ENCODE measurements around the gene CNKSR1.

CNKSR1 gene

DNA sequence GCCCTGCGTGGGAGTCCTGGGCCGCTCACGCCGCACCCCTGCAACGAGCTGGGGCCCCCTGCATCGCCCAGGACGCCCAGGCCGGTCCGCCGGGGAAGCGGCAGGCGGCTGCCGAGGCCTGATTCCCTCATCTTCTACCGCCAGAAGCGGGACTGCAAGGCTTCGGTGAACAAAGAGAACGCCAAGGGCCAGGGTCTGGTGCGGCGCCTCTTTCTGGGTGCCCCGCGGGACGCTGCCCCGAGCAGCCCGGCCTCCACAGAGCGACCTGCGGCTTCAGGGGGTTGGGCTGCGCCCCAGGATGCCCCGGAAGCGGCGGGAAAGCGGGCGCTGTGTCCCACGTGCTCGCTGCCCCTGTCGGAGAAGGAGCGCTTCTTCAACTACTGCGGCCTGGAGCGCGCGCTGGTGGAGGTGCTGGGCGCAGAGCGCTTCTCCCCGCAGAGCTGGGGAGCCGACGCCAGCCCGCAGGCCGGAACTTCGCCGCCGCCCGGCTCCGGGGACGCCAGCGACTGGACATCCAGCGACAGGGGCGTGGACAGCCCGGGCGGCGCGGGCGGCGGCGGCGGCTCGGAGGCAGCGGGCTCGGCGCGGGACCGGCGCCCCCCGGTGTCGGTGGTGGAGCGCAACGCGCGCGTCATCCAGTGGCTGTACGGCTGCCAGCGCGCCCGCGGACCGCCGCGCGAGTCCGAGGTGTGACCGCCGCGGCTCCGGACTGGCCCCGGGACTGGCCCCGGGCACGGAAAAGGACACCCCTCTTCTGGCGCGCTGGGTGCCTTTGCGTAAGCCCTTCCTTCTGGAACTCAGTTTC is 15.7 kb upstream of the CNKSR1 start:
- DNase-seq: peak; percentile 7

DNA sequence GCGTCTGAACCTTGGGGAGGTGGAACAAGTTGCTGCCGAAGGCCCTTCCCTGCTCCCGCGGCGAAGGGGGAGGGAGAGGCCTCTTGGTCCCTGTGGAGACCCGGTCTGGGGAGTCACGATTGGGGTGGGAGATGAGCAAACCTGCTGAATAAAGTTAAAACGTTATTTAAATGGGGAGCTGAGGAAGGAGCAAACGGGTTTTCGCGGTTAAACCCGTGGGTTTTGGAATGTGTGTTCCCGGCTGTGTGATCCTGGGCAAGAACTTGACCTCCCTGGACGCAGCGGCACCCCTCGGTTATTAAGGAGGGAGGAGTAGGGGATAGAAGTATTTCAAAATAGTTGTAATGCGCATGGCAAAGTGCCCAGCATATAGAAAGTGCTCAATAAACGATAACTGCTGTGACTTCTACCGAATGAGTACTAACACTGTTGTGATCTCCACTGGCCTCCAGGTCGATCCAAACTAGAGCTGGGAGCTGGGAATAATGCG is 15.0 kb upstream of the CNKSR1 start:
- no peak for DNase-seq

DNA sequence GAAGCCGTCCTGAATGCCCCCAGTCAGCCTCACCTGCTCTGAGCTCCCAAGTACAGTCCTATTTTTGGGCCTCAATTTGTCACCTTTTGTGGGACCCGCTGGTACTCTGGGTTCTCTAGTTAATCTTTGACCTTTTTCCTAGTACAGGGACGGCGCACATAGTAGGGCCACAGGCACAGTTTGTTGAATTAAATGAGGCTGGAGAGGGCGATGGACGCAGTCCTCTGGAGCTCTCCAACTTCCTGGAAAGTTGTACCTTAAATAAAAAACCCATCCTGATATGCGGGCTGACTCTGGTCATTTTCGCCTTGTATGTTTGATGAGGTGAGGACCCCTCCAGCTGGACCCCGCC is 13.6 kb upstream of the CNKSR1 start:
- no peak for DNase-seq

DNA sequence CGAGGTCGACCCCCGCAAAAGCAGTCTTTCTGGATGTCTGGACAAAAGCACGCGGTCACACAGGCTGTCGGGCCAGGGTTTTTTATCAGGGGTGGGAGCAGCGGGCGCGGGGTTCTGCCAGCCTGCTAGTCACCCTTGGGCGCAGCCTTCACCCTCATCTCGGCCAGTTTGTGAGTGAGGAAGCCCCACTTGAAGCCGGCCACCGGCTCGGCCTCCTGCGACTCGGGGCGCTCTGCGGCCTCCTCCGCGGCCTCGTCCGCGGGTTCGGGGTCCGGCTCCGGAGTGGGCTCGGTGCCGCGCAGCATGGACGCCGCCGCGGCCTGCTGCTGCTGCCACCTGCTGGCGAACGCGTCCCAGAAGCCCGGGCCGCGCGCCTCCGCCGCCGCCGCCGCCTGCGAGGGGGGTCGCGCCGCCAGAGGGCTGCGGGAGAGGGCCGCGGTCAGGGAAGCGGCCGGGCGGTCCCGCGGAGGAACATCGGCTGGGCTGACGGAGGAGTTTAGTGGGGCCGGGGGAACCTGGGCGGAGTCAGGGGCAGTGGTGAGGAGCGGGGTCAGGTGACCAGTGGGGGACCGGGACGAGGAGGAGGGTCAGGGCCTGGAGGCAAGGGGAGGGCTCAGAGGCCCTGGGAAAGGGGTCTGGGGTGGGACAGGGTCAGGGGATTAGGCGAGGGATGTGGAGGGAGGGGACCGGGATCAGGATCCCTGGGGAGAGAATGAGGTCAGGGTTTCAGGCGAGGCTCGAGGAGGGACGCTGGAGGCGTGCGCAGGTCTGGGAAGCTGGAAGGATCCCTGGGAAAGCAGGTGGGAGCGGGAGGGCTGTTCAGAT is 13.0 kb upstream of the CNKSR1 start:
- DNase-seq: no peak

DNA sequence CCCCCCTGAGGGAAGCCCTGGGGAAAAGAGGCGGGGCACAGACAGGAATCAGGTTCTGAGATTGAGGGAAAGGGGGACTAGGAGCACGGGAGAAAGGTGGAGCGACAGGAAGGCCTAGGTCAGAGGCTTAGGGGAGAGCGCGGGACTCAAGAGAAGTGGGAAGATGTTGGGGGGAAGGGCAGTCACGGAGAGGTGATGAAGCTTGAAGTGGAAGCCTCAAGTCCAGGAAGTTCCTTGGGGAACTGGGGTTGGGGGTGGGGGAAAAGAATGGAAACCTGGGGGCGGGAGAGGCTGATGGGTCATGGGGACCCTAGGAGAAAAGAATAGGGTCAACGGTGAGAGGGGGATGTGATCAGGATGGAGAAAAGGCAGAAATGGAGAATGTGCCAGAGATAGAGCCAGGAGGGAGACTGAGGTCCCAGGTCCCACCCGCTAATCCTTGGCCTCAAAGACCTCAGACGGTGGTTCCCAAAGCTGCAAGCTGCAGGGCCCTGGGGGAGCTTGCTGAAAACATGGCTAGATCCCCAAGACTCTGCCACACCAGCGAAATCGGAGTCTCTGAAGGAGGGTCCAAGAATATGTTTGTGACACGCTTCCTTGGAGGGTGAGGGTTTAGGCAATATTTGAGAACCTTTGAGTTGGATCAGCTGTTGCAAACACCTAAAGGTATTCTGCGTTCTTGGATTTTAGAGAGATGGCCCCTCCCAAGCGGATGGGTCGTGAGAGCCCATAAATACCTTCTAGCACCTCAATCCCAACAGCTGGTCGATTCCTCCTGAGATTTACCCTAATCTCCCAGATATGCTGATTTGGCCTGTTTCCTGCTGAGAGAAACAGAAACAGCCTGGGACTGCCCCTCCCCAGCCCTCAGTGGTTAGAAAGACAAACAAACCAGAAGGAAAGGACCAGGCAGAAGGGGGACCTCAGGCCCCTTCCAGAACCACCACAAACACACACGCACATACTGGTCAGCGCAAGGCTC is 12.1 kb upstream of the CNKSR1 start:
- DNase-seq: no peak

DNA sequence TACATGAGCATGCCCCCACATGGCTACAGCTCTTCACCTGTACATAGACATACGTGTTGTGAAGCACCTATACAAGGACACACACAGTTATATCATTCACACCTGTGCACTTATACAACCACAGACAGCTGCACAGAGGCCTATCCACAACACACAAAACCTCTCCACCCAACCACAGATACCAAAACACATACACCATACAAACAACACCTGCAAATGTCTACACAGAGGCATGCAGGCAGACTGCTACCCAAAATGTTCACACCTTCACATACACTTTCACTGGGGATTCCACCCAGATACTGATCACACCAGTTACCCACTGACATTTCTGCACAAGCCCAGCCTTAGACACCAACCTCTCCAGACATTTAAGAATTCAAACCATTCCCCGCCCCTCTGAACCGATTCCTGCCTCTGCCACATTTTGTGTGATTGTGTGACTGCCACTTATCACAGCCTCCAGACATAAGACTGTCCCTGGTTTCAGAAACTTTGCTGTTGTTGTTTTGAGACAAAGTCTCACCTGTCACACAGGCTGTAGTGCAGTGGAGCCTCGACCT is 10.5 kb upstream of the CNKSR1 start:
- no peak for DNase-seq

DNA sequence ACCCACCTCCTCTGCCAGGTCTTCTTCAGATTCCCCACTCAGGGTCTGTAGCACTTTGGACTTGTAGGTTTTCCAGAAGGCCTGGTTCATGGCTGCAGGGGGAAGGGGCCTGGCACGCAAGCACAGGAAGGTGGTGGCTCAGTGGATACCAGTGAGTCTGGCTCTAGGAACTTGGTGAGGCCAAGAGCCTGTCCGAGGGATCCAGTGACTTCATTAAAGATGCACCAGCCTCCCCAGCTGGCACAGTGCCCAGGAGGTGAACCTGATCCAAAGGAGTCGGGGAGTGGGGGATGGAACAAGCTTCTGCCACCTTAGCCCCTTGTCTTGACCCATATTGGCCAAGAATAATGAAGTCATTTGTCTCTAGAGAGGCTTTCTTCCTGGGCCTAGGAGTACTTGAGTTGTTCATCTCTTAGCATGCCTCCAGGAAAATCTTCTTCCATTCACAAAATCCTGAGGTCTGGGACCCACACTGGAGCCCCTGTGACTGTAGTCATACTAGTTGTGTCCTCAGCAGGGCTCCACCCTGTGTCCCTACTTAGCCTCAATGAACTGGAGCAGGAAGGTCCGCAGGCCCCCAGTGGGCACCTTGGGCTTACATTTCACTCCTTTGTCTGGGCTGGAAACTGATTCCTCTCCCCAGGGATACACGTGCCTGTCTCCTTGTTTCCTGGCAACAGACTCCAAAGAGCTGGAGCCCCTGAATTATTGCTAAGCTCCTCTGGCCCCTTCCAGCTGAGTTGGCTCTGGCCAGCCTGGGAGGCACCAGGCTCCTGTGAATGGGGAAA is 8.7 kb upstream of the CNKSR1 start, which contains the start of gene C1orf232:
TSS of gene C1orf232 (minus strand) at position 554 of the 788 bp plus-strand sequence. CDS start at position 90, 464 bp downstream.
- no peak for DNase-seq

DNA sequence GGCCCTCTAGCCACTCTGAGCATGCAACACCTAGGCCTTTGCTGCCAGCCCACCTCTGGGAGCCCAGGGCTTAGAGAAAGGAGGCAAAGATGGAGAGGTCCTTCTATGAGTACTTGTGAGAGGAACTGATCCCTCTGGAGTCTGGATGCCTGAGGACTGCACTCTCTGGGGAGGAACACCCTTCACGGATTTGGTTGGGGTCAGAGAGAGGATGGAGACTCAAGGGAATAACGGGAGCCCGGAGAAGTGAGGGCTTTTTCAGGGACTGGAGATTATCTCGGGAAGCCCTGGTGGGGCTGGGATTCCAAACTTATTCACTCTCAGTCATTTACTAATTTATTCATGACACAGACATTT is 8.1 kb upstream of the CNKSR1 start:
- DNase-seq: no peak

DNA sequence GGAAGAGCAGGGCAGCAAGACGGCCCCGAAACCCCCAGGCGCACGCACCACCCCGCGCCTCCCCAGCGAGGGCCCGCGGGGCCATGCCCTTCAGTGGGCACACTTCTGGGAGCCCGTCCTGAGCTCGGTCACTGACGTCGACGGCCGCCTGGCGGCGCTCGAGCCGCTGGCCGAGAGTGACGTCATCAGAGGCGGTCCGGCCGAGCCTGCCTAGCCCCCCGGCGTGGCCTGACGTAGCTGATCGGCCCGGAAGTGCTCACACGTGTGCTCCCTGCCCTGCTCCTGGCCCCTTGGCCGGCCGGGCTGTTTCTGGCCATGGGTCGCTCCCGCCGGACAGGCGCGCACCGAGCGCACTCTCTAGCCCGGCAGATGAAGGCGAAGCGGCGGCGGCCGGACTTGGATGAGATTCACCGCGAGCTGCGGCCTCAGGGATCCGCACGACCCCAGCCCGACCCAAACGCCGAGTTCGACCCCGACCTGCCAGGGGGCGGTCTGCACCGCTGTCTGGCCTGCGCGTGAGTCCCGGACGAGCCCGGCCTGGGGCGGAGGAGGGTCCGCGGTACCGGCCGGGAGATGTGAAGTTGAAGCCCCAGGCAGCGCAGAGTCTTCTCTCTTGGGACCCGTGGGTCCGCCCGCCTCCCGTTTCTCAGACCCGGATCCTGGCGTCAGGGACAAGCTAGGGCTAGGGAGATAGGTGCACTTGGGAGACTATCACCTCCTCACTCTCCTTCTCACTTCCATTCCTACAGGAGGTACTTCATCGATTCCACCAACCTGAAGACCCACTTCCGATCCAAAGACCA is 7.4 kb upstream of the CNKSR1 start, which contains the start of gene ZNF593:
TSS of gene ZNF593 (plus strand) at position 240 of the 803 bp plus-strand sequence. CDS start at position 316, 76 bp downstream.
- DNase-seq: peak; percentile 94

DNA sequence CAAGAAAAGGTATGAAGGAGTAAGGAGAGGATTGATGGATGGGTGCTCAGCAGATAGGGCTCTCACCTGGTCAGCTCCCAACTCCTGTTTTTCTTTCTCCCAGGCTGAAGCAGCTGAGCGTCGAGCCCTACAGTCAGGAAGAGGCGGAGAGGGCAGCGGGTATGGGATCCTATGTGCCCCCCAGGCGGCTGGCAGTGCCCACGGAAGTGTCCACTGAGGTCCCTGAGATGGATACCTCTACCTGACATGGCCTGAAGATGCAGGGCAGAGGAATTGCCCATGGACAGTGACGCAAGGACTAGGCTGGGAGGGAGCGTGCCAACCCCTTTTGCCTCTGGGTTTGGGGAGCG is 6.8 kb upstream of the CNKSR1 start:
- no peak for DNase-seq

DNA sequence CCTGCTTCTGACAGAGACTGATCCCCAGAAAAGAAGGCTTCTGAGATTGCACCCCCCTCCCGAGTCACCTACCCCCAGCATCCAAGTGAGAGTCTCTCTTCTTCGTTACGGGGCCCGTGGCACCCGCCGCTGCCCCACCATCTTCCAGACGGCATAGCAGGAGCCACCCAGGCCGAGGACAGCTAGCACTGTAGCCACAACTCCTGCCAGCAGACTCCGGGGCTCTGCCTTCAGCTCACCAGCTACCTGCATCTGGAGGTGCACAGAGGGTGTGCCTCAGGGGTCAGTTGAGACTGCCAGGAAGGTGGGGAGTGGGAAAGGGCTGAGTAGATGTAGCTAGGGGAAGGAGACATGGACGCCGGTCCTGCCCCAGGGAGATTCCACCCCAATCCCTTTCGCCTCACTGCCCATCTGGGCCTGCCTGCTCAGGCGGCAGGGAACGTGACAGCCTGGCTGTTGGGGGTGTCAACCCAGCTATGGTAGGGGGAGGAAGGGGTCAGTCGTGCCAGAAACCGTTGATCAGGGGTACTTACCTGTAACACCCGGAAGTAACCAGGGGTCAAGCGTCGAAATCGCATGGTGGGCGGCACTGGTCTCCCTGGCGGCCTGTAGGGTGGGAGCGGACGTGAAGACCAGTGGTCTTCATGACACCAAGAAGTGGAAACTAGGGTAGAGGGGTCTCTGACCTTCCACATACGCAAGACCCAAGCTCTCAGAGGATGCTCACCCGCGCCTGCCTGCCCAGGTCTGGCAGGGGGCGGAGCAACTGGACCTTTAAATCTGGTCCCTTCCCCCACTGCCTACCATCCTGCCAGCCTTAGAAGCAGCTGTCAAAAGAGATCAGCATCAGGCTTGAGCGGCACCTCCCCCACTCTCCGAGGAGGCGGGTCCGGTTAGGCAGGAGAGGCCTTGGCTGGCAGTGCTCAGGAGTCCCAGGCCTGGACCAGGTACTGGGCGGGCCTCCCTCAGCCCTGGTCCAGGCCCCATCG is 5.9 kb upstream of the CNKSR1 start, which contains the start of gene ZNF593OS:
TSS of gene ZNF593OS (minus strand) at position 749 of the 989 bp plus-strand sequence. CDS start at position 578, 171 bp downstream.
- no peak for DNase-seq

DNA sequence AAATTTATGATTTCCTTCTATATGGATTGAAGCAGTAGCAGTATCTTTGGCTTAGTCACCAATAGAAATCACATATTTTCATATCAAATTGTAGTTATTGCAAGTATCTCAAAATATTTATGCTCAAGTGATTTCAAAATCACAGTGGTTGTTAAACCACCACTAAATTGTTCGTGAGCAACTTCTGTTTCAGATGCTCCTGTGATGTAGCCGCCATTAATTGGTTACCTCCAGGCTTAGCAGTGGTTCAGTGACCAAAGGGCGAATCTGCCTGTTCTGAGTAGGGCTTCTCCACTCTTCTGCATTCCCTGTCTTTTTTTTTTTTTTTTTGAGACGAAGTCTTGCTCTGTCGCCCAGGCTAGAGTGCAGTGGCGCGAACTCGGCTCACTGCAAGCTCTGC is 1.9 kb upstream of the CNKSR1 start:
- DNase-seq: no peak

DNA sequence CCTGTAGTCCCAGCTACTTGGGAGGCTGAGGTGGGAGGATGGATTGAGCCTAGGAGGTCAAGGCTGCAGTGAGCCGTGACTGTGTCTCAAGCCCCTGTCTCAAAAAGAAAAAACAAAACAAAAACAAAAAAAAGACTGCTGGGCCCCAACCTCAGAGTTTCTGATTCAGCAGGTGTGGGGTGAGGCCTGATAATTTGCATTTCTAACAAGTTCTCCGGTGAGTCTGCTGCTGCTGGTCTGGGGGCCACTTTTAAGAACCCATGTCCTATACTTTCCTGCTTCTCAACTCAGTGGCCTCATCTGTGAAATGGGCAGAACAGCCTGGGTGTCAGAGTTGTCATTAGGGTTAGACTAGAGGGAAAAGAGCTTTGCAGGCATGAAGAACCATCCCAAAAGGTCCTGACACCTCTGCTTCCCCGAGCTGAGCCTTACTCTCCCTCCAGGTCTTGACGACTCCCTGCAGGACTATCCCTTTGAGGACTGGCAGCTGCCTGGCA is 2.8 kb downstream of the CNKSR1 start:
- no peak for DNase-seq

DNA sequence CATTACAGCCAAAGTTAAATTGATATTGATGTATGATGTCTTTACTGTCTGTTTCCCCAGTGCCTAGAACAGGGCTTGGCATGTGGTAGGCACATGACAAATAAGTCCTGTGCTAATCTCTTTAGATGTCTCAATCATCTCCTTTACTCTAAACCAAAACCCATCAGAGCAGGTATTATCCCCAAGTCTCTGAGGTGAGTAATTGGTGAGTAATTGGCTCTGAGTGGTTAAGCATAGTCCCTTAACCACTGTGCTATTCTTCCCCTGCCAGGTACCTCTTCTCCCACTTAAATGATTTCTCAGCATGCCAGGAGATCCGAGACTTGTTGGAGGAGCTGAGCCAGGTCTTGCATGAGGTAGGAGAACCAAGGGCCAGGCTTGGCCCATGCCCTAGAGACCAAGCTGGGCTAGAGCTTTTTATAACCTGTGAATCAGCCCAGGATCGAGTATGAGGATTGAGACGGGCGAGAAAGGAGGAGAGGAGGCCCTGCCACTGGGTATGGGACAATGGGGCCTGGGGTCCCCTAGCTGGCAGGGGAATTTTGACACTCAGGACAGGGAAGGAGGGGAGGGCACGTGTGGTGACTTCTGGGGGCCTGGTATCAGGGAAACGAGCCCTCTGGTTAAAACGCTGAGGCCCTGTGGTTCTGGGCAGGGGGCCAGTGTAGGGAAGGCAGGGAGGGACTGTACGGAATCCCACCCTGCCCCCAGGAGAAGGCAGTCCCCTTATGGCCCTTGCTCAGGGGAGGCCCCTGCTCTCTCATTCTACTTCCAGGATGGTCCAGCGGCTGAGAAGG is 4.5 kb downstream of the CNKSR1 start:
- no peak for DNase-seq

DNA sequence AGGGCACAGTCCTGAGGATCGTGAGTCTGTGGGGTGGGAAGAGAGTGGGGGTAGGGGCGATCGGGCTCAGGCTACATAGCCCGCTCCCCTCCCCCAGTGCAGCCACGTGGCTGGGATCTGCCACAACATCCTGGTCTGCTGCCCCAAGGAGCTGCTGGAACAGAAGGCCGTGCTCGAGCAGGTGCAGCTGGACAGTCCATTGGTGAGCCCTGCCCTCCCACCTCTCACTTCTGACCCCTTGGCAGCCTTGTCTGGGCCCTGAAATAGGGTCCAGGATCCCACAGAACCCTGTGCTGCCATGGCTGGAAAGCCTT is 5.0 kb downstream of the CNKSR1 start:
- no peak for DNase-seq

DNA sequence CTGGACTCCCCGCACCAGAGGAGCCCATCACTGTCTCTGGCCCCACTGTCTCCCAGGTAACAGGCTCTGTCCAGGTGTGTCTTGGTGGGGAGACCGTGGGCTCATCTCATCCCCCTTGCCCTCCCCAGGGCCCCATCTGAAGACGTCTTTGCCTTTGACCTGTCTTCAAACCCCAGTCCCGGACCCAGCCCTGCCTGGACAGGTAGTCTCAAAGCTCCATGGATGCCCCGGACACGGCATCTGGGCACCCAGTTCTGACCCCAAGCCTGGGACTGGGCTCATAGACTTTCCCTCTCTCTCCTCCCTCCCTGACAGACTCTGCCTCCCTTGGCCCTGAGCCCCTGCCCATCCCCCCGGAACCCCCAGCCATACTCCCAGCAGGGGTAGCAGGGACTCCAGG is 6.8 kb downstream of the CNKSR1 start:
- no peak for DNase-seq

DNA sequence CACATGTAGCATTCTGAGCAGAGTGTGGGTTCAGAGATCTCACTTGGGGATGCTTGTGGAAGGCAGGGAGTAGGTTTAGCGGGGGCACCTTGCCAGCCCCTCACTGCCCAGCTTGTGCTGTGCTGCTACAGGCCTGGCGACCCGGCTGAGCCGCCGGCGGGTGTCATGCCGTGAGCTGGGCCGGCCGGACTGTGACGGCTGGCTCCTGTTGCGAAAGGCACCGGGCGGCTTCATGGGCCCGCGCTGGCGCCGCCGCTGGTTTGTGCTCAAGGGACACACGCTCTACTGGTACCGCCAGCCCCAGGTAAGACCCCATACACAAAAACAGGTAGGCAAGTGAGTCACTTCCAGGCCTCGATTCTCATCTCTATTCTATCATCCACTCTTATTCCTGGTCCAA is 7.6 kb downstream of the CNKSR1 start:
- DNase-seq: no peak

DNA sequence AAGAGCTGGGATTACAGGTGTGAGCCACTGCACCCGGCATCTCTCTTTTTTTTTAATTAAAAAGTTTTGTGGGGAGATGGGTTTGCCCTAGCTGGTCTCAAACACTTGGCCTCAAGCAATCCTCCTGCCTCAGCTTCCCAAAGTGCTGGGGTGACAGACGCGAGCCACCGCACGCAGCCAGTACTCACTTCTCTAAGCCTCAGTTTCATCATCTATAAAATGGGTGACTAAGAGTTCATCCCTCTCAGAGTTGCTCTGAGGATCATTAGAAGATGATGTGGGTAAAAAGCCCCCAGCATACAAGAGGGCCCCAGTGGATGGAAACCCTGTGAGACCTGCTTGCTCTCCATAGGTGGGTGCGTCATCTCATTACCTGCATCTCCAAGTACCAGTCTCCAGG is 10.6 kb downstream of the CNKSR1 start:
- no peak for DNase-seq

Data from HCEC 1CT (cell line).